Central memory CD8-positive, alpha-beta T cell (primary cell): ENCODE data around the gene SCAMP1.
A peak's percentile ranks its signal among the peaks of the same experiment; 100 is the strongest.
"Not testable (repeated sequence)": the region's sequence is repeated elsewhere in the genome, so short reads cannot be mapped to it uniquely, and the experiment has no call there.

ENCODE experiments used
- ATAC-seq: fragments of 150-1000 bp; cut with Tn5 transposase; replicated peaks from 2 replicates; pipeline ENCODE4 v1.10.0; 2022; ENCODE audit warnings: mild to moderate bottlenecking, moderate FRiP score, moderate number of reproducible peaks; ENCODE audit not compliant: poor library complexity, severe bottlenecking; ENCODE audit errors: extremely low read depth
- DNase-seq, 2 donors: peaks; one replicate each; pipeline ENCODE4 v3.0.0; 2021; ENCODE audit warnings: low spot score in 2 of 2
- H3K27ac Mint-ChIP-seq: one replicate; pipeline ENCODE4 v1.8.0; 2022; ENCODE audit warnings: low read depth, mild to moderate bottlenecking, moderate library complexity, mixed read lengths
- H3K27me3 Mint-ChIP-seq: one replicate; pipeline ENCODE4 v1.8.0; 2022; ENCODE audit warnings: mixed read lengths
- H3K36me3 Mint-ChIP-seq: one replicate; pipeline ENCODE4 v1.8.0; 2022; ENCODE audit warnings: mild to moderate bottlenecking, moderate library complexity, mixed read lengths; ENCODE audit not compliant: insufficient read depth
- H3K4me1 Mint-ChIP-seq: one replicate; pipeline ENCODE4 v1.8.0; 2022; ENCODE audit warnings: mixed read lengths
- H3K4me3 Mint-ChIP-seq: one replicate; pipeline ENCODE4 v1.8.0; 2022; ENCODE audit warnings: mild to moderate bottlenecking, moderate library complexity, mixed read lengths
- H3K9me3 Mint-ChIP-seq: one replicate; pipeline ENCODE4 v1.8.0; 2022; ENCODE audit warnings: mixed read lengths

Gene SCAMP1

DNA sequence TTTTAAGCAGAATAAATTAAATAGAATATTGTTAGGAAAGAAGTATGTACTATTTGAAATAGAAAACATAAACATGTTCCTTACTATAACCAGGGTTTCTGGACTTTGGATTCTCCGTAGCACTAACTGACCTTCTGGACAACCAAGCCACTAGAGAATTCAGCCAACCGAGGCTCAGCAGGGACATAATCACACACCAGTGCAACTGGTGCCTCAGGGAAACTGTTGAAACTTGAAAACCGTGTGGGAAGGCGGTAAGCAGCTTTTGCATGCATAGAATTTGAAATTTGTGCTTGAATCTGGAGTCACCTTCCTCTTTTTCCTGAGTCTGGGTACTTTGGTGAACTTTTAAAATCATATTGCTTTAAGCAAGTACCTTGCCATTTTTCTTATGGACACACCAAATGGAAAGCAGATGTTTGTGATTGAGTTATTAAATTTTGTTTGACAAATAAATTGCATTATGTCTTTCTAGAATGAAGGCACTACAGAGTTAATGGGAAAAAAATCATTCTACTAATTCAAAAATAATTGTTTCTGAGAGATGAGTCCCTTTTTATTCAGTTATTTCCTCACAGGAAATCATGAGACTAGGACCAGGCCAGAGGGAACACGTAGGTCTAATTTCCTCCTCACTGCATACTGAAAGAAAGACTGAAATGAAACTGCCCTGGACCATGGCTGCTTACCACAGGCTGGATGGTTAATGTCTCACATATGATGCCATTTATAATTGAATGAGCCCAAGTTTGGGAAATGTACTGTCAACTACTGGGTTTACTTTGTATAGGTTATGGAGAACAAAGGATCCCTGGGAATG, 20.6 kb upstream of the SCAMP1 start:
- DNase-seq (no peak), ATAC-seq (no peak)
- H3K4me3 Mint-ChIP-seq = no peak overlapping the region
- no peak overlapping the region for H3K27ac Mint-ChIP-seq
- peaks cover 2% of the 10 kb centered on the region for H3K36me3 Mint-ChIP-seq
- H3K27me3 Mint-ChIP-seq = peaks cover 30% of the 10 kb centered on the region
- no peaks in the 10 kb centered on the region for H3K4me1 Mint-ChIP-seq
- H3K9me3 Mint-ChIP-seq = no peaks in the 10 kb centered on the region

DNA sequence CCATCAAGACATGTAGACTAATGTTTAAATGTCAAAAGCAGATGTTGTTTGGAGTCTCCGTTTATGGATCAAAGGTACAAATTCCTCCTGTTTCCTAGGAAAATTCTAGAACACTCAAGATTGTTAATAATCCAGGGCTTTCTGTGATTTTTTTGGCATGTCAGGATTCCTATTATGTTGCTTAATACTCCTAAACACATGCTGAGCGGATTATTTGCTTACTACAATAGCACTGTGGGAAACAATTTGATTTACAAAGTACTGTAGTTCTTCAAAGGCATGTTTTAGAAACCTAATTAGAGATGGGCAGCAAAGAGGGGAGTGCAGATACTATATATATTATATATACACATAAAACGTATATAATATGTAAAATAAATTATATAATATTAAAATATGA, 19.0 kb upstream of the SCAMP1 start:
- Mint-ChIP-seq H3K4me1 (no peaks in the 10 kb centered on the region), H3K27me3 (peaks cover 30% of the 10 kb centered on the region), H3K27ac (no peak overlapping the region), H3K4me3 (no peak overlapping the region), H3K9me3 (no peaks in the 10 kb centered on the region), H3K36me3 (peaks cover 2% of the 10 kb centered on the region)
- no peak for ATAC-seq
- DNase-seq = no peak

DNA sequence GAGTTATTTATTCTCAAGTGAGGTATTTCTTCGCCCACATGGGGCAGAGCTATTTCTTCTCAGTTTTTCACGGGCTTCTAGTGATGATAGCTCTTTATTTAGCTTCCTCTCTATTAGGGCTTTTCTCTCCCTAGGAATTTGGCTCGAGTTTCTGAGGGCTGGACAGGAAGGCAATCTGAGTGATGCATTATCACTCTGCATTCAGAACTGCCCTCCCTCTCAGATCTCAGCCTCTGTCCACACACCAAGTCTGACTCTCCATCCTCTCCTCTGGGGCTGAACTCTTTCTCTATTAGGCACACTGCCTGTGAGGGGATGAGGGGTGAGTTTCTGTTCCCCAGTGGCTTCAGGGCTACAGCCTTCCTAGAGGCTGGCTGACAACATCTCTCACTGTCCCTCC, 14.9 kb upstream of the SCAMP1 start:
- ATAC-seq (no peak), DNase-seq (no peak)
- Mint-ChIP-seq H3K9me3 (no peaks in the 10 kb centered on the region), H3K4me1 (no peaks in the 10 kb centered on the region), H3K36me3 (no peaks in the 10 kb centered on the region), H3K27ac (no peak overlapping the region), H3K27me3 (peaks cover 11% of the 10 kb centered on the region), H3K4me3 (no peak overlapping the region)

- Mint-ChIP-seq H3K4me1 (peaks cover 17% of the 10 kb centered on the region), H3K9me3 (no peaks in the 10 kb centered on the region), H3K27me3 (no peaks in the 10 kb centered on the region), H3K4me3 (no peak overlapping the region), H3K36me3 (peaks cover 2% of the 10 kb centered on the region), H3K27ac (no peak overlapping the region)
- ATAC-seq = no peak
- no peak for DNase-seq
Measured at GRCh38 chr5:78353520-78353919, 6.9 kb upstream of the SCAMP1 start.

DNA sequence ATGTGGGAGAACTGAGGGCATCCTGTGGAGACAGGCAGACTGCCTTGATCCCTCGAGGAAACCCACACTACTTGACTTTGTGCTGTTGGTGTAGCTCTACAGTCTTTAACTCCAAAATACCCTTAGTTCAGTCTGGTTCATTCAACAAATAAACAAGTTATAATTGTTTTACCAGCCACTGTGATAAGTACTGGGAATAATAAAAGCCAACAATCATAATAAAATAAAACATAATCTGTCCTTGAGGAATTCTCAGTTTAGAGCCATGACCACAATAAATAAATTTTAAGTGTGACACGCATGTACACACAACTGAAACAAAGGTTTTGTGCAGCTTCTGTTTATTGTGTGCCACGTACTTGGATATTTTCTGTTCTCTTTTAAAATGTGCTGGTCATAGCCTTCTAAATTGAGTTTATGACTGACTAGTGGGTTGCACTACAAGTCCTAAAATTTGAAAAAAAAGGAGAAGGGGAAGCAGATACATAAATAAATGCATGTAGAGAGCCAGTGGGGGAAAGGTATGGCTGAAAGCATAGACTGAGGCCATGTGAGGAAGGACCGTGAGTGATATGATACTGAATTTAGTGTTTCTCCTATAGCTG, 6.2 kb upstream of the SCAMP1 start:
- ATAC-seq = no peak
- no peak overlapping the region for H3K27ac Mint-ChIP-seq
- H3K36me3 Mint-ChIP-seq = peaks cover 5% of the 10 kb centered on the region

GRCh38 chr5:78355561-78355960, 4.9 kb upstream of the SCAMP1 start:
- ATAC-seq (no peak), DNase-seq (no peak)
- Mint-ChIP-seq H3K4me3 (no peak overlapping the region), H3K27me3 (no peaks in the 10 kb centered on the region), H3K27ac (no peak overlapping the region), H3K36me3 (peaks cover 12% of the 10 kb centered on the region), H3K4me1 (peaks cover 24% of the 10 kb centered on the region), H3K9me3 (no peaks in the 10 kb centered on the region)

More for the DNA sequence above, 6.2 kb upstream of the SCAMP1 start:
- DNase-seq = no peak
- Mint-ChIP-seq H3K4me1 (peaks cover 23% of the 10 kb centered on the region), H3K4me3 (no peak overlapping the region), H3K27me3 (no peaks in the 10 kb centered on the region), H3K9me3 (no peaks in the 10 kb centered on the region)

GRCh38 chr5:78359455-78359830, 974 bp upstream of the SCAMP1 start:
- DNase-seq, ATAC-seq, H3K9me3 Mint-ChIP-seq, H3K27me3 Mint-ChIP-seq: not testable (repeated sequence)
- H3K4me3 Mint-ChIP-seq = peak overlapping the region; percentile 95
- peaks cover 21% of the 10 kb centered on the region for H3K36me3 Mint-ChIP-seq
- H3K27ac Mint-ChIP-seq = peak overlapping the region; percentile 97
- peaks cover 54% of the 10 kb centered on the region for H3K4me1 Mint-ChIP-seq

- DNase-seq = no peak
- Mint-ChIP-seq H3K27ac (peak overlapping the region; percentile 97), H3K36me3 (peaks cover 21% of the 10 kb centered on the region), H3K4me1 (peaks cover 57% of the 10 kb centered on the region), H3K9me3 (no peaks in the 10 kb centered on the region), H3K4me3 (peak overlapping the region; percentile 95), H3K27me3 (no peaks in the 10 kb centered on the region)
- no peak for ATAC-seq
Measured at GRCh38 chr5:78360674-78360923, 182 bp downstream of the SCAMP1 start.

DNA sequence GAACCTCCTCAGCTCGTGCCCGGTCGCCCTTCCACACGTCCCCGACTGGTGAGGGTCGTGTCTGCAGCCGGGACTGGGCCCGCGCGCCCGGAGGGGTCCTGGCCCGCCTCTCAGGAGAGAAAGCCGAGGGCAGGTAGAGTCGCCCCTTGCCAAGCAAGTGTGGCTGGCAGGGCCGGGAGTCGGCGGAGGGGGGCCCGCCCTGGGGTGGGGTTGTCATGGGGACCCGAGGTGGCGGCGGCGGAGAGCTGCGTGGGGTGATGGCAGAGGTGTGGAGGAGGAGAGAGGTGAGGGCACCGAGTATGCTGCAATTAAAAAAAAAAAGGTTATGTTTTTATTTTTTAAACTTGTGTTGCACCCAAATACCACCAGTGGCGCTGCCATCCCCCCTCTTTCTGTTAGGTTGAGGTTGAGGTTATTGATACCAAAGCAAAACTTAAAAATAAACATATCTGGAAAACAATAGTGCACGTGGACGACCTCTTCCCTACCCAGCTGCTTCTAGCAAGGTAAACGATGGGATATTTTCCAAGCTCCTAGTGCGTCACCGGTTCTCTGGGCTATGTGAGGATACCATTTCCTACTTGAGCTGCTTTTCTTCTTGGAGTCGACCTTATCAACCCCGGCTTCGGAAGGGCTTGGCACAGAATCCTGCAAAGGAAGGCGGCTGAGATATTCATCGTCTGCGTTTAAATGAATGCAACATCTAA, 660 bp downstream of the SCAMP1 start:
- Mint-ChIP-seq H3K9me3 (no peaks in the 10 kb centered on the region), H3K36me3 (peaks cover 21% of the 10 kb centered on the region), H3K27me3 (no peaks in the 10 kb centered on the region), H3K4me1 (peaks cover 54% of the 10 kb centered on the region), H3K4me3 (peak overlapping the region; percentile 95), H3K27ac (peak overlapping the region; percentile 97)
- peak; percentile 71 to 85 for DNase-seq
- ATAC-seq = peak; percentile 84

GRCh38 chr5:78361631-78361993, 1.2 kb downstream of the SCAMP1 start:
- Mint-ChIP-seq H3K4me1 (peaks cover 51% of the 10 kb centered on the region), H3K27me3 (no peaks in the 10 kb centered on the region), H3K4me3 (peak overlapping the region; percentile 95), H3K9me3 (no peaks in the 10 kb centered on the region), H3K36me3 (peaks cover 21% of the 10 kb centered on the region), H3K27ac (peak overlapping the region; percentile 97)
- DNase-seq = no peak
- ATAC-seq = no peak

- no peaks in the 10 kb centered on the region for H3K27me3 Mint-ChIP-seq
- ATAC-seq (no peak), DNase-seq (no peak)
- peak overlapping the region; percentile 95 for H3K4me3 Mint-ChIP-seq
- peak overlapping the region; percentile 61 for H3K27ac Mint-ChIP-seq
- no peaks in the 10 kb centered on the region for H3K9me3 Mint-ChIP-seq
- H3K4me1 Mint-ChIP-seq = peaks cover 50% of the 10 kb centered on the region
- peaks cover 21% of the 10 kb centered on the region for H3K36me3 Mint-ChIP-seq
Measured at GRCh38 chr5:78362220-78362619, 1.8 kb downstream of the SCAMP1 start.

DNA sequence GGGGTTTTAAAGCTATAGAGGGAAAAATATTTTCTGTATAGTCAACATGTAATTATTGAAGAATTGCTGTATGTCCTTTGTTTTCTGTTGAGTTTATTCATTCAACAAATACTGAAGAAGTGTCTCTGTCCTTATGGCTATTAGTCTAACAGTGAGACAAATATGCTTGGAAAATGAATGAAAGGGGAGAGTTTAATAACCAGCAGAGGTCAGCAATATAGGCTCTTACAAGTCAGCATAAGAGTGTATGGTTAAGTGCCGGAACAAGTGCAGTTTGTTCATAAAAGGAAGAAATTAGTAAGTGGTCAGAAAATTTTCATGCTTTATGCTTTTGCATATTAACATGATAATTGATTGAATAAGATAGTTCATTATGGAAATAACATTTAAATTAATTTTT, 3.6 kb downstream of the SCAMP1 start:
- no peaks in the 10 kb centered on the region for H3K9me3 Mint-ChIP-seq
- no peak overlapping the region for H3K4me3 Mint-ChIP-seq
- H3K36me3 Mint-ChIP-seq = peaks cover 17% of the 10 kb centered on the region
- peaks cover 53% of the 10 kb centered on the region for H3K4me1 Mint-ChIP-seq
- no peak overlapping the region for H3K27ac Mint-ChIP-seq
- ATAC-seq (no peak), DNase-seq (no peak)
- H3K27me3 Mint-ChIP-seq = no peaks in the 10 kb centered on the region
